ENCODE data around the gene BRSK2.

DNA sequence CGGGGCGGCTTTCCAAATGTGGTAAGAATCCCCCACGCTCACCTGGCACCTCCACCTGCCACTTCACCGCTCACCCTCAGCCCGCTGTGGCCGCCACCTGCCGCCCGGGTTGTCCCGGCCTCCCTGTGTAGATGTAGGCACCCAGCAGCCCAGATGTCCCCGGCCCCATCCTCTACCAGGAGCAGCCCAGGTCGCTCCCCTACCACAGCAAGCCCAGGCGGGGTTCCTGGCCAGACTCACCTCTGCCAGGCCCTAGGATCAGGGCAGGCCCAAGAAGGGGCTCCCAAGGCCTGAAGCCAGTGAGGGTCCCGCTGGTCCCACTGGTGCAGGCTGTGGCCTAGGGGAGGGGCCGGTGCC lies 69.5 kb downstream of the BRSK2 start:
- TF ChIP-seq ZNF2 (tag by site-specific recombination; IDR thresholded peaks at IDR 0.05) (no peak), ZNF768 (tag by site-specific recombination; IDR thresholded peaks at IDR 0.05) (no peak), ZNF837 (tag by site-specific recombination; IDR thresholded peaks at IDR 0.05) (no peak), ZBTB7A (tag by site-specific recombination; IDR thresholded peaks at IDR 0.05; ENCODE audit: low read depth) (no peak), ZNF335 (tag by site-specific recombination; conservative IDR thresholded peaks at IDR 0.05) (no peak), ZNF544 (tag by site-specific recombination; IDR thresholded peaks at IDR 0.05) (no peak)
- TF ChIP-seq, protein P1, sequence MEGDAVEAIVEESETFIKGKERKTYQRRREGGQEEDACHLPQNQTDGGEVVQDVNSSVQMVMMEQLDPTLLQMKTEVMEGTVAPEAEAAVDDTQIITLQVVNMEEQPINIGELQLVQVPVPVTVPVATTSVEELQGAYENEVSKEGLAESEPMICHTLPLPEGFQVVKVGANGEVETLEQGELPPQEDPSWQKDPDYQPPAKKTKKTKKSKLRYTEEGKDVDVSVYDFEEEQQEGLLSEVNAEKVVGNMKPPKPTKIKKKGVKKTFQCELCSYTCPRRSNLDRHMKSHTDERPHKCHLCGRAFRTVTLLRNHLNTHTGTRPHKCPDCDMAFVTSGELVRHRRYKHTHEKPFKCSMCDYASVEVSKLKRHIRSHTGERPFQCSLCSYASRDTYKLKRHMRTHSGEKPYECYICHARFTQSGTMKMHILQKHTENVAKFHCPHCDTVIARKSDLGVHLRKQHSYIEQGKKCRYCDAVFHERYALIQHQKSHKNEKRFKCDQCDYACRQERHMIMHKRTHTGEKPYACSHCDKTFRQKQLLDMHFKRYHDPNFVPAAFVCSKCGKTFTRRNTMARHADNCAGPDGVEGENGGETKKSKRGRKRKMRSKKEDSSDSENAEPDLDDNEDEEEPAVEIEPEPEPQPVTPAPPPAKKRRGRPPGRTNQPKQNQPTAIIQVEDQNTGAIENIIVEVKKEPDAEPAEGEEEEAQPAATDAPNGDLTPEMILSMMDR (tag by site-specific recombination; IDR thresholded peaks at IDR 0.05): no peak
- TF ChIP-seq, protein P2, sequence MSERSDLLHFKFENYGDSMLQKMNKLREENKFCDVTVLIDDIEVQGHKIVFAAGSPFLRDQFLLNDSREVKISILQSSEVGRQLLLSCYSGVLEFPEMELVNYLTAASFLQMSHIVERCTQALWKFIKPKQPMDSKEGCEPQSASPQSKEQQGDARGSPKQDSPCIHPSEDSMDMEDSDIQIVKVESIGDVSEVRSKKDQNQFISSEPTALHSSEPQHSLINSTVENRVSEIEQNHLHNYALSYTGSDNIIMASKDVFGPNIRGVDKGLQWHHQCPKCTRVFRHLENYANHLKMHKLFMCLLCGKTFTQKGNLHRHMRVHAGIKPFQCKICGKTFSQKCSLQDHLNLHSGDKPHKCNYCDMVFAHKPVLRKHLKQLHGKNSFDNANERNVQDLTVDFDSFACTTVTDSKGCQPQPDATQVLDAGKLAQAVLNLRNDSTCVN (tag by site-specific recombination; optimal IDR thresholded peaks at IDR 0.05): no peak
- TF ChIP-seq, protein P3, sequence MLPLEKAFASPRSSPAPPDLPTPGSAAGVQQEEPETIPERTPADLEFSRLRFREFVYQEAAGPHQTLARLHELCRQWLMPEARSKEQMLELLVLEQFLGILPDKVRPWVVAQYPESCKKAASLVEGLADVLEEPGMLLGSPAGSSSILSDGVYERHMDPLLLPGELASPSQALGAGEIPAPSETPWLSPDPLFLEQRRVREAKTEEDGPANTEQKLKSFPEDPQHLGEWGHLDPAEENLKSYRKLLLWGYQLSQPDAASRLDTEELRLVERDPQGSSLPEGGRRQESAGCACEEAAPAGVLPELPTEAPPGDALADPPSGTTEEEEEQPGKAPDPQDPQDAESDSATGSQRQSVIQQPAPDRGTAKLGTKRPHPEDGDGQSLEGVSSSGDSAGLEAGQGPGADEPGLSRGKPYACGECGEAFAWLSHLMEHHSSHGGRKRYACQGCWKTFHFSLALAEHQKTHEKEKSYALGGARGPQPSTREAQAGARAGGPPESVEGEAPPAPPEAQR (tag by site-specific recombination; IDR thresholded peaks at IDR 0.05): no peak
- TF ChIP-seq, protein P4, sequence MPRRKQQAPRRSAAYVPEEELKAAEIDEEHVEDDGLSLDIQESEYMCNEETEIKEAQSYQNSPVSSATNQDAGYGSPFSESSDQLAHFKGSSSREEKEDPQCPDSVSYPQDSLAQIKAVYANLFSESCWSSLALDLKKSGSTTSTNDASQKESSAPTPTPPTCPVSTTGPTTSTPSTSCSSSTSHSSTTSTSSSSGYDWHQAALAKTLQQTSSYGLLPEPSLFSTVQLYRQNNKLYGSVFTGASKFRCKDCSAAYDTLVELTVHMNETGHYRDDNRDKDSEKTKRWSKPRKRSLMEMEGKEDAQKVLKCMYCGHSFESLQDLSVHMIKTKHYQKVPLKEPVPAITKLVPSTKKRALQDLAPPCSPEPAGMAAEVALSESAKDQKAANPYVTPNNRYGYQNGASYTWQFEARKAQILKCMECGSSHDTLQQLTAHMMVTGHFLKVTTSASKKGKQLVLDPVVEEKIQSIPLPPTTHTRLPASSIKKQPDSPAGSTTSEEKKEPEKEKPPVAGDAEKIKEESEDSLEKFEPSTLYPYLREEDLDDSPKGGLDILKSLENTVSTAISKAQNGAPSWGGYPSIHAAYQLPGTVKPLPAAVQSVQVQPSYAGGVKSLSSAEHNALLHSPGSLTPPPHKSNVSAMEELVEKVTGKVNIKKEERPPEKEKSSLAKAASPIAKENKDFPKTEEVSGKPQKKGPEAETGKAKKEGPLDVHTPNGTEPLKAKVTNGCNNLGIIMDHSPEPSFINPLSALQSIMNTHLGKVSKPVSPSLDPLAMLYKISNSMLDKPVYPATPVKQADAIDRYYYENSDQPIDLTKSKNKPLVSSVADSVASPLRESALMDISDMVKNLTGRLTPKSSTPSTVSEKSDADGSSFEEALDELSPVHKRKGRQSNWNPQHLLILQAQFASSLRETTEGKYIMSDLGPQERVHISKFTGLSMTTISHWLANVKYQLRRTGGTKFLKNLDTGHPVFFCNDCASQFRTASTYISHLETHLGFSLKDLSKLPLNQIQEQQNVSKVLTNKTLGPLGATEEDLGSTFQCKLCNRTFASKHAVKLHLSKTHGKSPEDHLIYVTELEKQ (tag by site-specific recombination; IDR thresholded peaks at IDR 0.05; ENCODE audit: borderline replicate concordance): no peak
- TF ChIP-seq, protein P5, sequence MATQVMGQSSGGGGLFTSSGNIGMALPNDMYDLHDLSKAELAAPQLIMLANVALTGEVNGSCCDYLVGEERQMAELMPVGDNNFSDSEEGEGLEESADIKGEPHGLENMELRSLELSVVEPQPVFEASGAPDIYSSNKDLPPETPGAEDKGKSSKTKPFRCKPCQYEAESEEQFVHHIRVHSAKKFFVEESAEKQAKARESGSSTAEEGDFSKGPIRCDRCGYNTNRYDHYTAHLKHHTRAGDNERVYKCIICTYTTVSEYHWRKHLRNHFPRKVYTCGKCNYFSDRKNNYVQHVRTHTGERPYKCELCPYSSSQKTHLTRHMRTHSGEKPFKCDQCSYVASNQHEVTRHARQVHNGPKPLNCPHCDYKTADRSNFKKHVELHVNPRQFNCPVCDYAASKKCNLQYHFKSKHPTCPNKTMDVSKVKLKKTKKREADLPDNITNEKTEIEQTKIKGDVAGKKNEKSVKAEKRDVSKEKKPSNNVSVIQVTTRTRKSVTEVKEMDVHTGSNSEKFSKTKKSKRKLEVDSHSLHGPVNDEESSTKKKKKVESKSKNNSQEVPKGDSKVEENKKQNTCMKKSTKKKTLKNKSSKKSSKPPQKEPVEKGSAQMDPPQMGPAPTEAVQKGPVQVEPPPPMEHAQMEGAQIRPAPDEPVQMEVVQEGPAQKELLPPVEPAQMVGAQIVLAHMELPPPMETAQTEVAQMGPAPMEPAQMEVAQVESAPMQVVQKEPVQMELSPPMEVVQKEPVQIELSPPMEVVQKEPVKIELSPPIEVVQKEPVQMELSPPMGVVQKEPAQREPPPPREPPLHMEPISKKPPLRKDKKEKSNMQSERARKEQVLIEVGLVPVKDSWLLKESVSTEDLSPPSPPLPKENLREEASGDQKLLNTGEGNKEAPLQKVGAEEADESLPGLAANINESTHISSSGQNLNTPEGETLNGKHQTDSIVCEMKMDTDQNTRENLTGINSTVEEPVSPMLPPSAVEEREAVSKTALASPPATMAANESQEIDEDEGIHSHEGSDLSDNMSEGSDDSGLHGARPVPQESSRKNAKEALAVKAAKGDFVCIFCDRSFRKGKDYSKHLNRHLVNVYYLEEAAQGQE (tag by site-specific recombination; IDR thresholded peaks at IDR 0.05): no peak

Measured in HEK293 (cell line).